Epidermal melanocyte (primary cell): ENCODE results near the gene GRAP.

Experiments
- DNase-seq: peaks from one replicate; pipeline ENCODE4 v3.0.0; 2011; ENCODE audit warnings: low spot score; ENCODE audit not compliant: insufficient read length

GRAP gene

GRCh38 chr17:19019041-19019941, 27.5 kb downstream of the GRAP start:
- DNase-seq, result no peak

GRCh38 chr17:19018600-19018950, 28.2 kb downstream of the GRAP start:
- no peak for DNase-seq

GRCh38 chr17:19017804-19018599, 28.8 kb downstream of the GRAP start:
- DNase-seq, result no peak

GRCh38 chr17:19017401-19017800, 29.4 kb downstream of the GRAP start:
- DNase-seq, result no peak

GRCh38 chr17:19016881-19017280, 29.9 kb downstream of the GRAP start:
- DNase-seq, result no peak

GRCh38 chr17:19016297-19016696, 30.5 kb downstream of the GRAP start:
- DNase-seq, result no peak

- DNase-seq, result no peak
Observed at GRCh38 chr17:19015428-19015827, 31.3 kb downstream of the GRAP start.

- no peak for DNase-seq
Observed at GRCh38 chr17:19014628-19015215, 32.0 kb downstream of the GRAP start.

GRCh38 chr17:19013806-19014627, 32.7 kb downstream of the GRAP start:
- no peak for DNase-seq

- no peak for DNase-seq
Observed at GRCh38 chr17:19013226-19013625, 33.5 kb downstream of the GRAP start.

- DNase-seq, result no peak
Observed at GRCh38 chr17:19012171-19013080, 34.3 kb downstream of the GRAP start.

- no peak for DNase-seq
Observed at GRCh38 chr17:19011581-19011980, 35.2 kb downstream of the GRAP start.

GRCh38 chr17:19010729-19011505, 35.8 kb downstream of the GRAP start:
- no peak for DNase-seq

- no peak for DNase-seq
Observed at GRCh38 chr17:19009970-19010369, 36.8 kb downstream of the GRAP start.

GRCh38 chr17:19006698-19007097, 40.1 kb downstream of the GRAP start:
- DNase-seq, result no peak

GRCh38 chr17:19005789-19006430, 40.8 kb downstream of the GRAP start:
- no peak for DNase-seq

- no peak for DNase-seq
Observed at GRCh38 chr17:19005137-19005773, 41.5 kb downstream of the GRAP start.

- no peak for DNase-seq
Observed at GRCh38 chr17:19004421-19005136, 42.2 kb downstream of the GRAP start, which contains the start of gene FAM83G. TSS of gene FAM83G (minus strand) at chr17:19004764. CDS start at chr17:19004041, 723 bp downstream.
